H1 (cell line): ENCODE results near the gene KRTAP10-12. TPM values are rescaled to one million over a fixed set of nuclear protein-coding genes. Genes with fewer than 3 reads are reported as not detected.
A peak's percentile ranks its signal among the peaks of the same experiment; 100 is the strongest.

Experiments used
- CTCF ChIA-PET: fragments of 300-600 bp; sonication (Branson Sonifier 250); formaldehyde crosslinking; loops from one replicate; lab custom pipeline; 2021; ENCODE audit not compliant: partially characterized antibody; lab: Charles Lee
- POLR2A ChIA-PET: fragments of 300-600 bp; sonication (Branson Sonifier 250); formaldehyde crosslinking; loops from one replicate; lab custom pipeline; 2021; ENCODE audit warnings: inconsistent platforms; ENCODE audit not compliant: partially characterized antibody; lab: Charles Lee
- DNase-seq, 2 experiments: peaks; one replicate each; pipeline versions ENCODE4 v3.0.0 to v3.0.0-alpha.2; 2010 to 2022; ENCODE audit warnings: low spot score in 2 of 2, low read depth in 1 of 2, mixed read lengths in 1 of 2
- FAIRE-seq: peaks from 2 replicates; lab custom pipeline; 2011; peaks lifted over from hg19 to GRCh38; lab: Jason Lieb, UNC
- H2AFZ ChIP-seq: 2 replicates; pipeline ENCODE4 v1.8.1; 2012; ENCODE audit warnings: low read length, inconsistent platforms
- H2AK5ac ChIP-seq: 2 replicates; pipeline ENCODE4 v1.6.1; 2013; ENCODE audit warnings: low read depth, low read length
- H2BK120ac ChIP-seq: replicated peaks from 2 replicates; pipeline ENCODE3; 2013; ENCODE audit warnings: low read depth, low read length, inconsistent platforms
- H2BK12ac ChIP-seq: 2 replicates; pipeline ENCODE4 v1.6.1; 2013; ENCODE audit warnings: low read depth, low read length
- H2BK15ac ChIP-seq: 2 replicates; pipeline ENCODE4 v1.6.1; 2013; ENCODE audit warnings: low read length
- H2BK20ac ChIP-seq: 2 replicates; pipeline ENCODE4 v1.6.1; 2013; ENCODE audit warnings: low read length
- H2BK5ac ChIP-seq: 2 replicates; pipeline ENCODE4 v1.6.1; 2013; ENCODE audit warnings: low read depth, low read length
- H3K14ac ChIP-seq: 2 replicates; pipeline ENCODE4 v1.6.1; 2013; ENCODE audit warnings: inconsistent platforms; ENCODE audit not compliant: insufficient read length
- H3K18ac ChIP-seq: 2 replicates; pipeline ENCODE4 v1.6.1; 2013; ENCODE audit warnings: low read length; ENCODE audit errors: extremely low read depth
- H3K23ac ChIP-seq: 2 replicates; pipeline ENCODE4 v1.6.1; 2013; ENCODE audit warnings: inconsistent platforms; ENCODE audit not compliant: insufficient read length
- H3K23me2 ChIP-seq: 2 replicates; pipeline ENCODE4 v1.6.1; 2013; ENCODE audit warnings: low read depth, low read length
- H3K27ac ChIP-seq: 2 replicates; pipeline ENCODE4 v1.6.1; 2011; ENCODE audit warnings: low read depth, low read length, inconsistent platforms
- H3K27me3 ChIP-seq, 4 experiments: replicated peaks in 1 of 4; 1 replicate in 1 of 4; 2 replicates in 3 of 4; pipeline versions ENCODE4 v1.6.1 to v1.8.1; 2011 to 2013; ENCODE audit warnings: low read length in 3 of 4, mild to moderate bottlenecking in 3 of 4, inconsistent platforms in 2 of 4, mixed read lengths in 2 of 4, moderate library complexity in 1 of 4; ENCODE audit not compliant: control insufficient read depth in 3 of 4, insufficient read depth in 3 of 4; ENCODE audit errors: extremely low read depth in 1 of 4
- H3K36me3 ChIP-seq, 4 experiments: 2 replicates each; pipeline versions ENCODE4 v1.6.1 to v1.8.1; 2011 to 2013; ENCODE audit warnings: mild to moderate bottlenecking in 4 of 4, low read length in 3 of 4, moderate library complexity in 2 of 4, control low read depth in 1 of 4, inconsistent platforms in 1 of 4; ENCODE audit not compliant: insufficient read depth in 4 of 4, control insufficient read depth in 2 of 4
- H3K4ac ChIP-seq: replicated peaks from 2 replicates; pipeline ENCODE3; 2013; ENCODE audit warnings: low read length, low read depth, mixed read lengths, inconsistent platforms; ENCODE audit not compliant: insufficient read length
- H3K4me1 ChIP-seq, 4 experiments: replicated peaks in 1 of 4; 1 replicate in 1 of 4; 2 replicates in 3 of 4; pipeline versions ENCODE4 v1.6.1 to v1.8.1; 2011 to 2013; ENCODE audit warnings: low read length in 3 of 4, inconsistent platforms in 2 of 4, mixed read lengths in 1 of 4; ENCODE audit not compliant: insufficient read depth in 4 of 4, control insufficient read depth in 3 of 4
- H3K4me2 ChIP-seq, 2 experiments: 2 replicates each; pipeline versions ENCODE4 v1.6.1 to v1.8.1; 2011 to 2013; ENCODE audit warnings: low read depth in 2 of 2, low read length in 2 of 2, control low read depth in 1 of 2, inconsistent platforms in 1 of 2, mild to moderate bottlenecking in 1 of 2; ENCODE audit not compliant: insufficient read depth in 1 of 2
- H3K4me3 ChIP-seq, 4 experiments: fragments of 200-600, 300-600 bp in 1 of 4; sonication (generic), shearing (Covaris generic), sonication (Bioruptor Twin) in 1 of 4; 2 replicates each; pipeline versions ENCODE4 v1.5.1 to v1.8.1; 2011 to 2016; ENCODE audit warnings: low read length in 4 of 4, low read depth in 3 of 4, control low read depth in 2 of 4, inconsistent platforms in 2 of 4, mild to moderate bottlenecking in 2 of 4, mixed read lengths in 1 of 4, moderate library complexity in 1 of 4; ENCODE audit not compliant: insufficient read depth in 2 of 4; ENCODE audit errors: extremely low read depth in 1 of 4
- H3K56ac ChIP-seq: replicated peaks from 2 replicates; pipeline ENCODE3; 2013; ENCODE audit warnings: low read depth, mild to moderate bottlenecking, mixed read lengths, low read length, inconsistent platforms; ENCODE audit not compliant: insufficient read length
- H3K79me1 ChIP-seq: 2 replicates; pipeline ENCODE4 v1.6.1; 2013; ENCODE audit warnings: low read depth, low read length, control low read depth
- H3K79me2 ChIP-seq, 2 experiments: 2 replicates each; pipeline versions ENCODE4 v1.6.1 to v1.8.1; 2012 to 2013; ENCODE audit warnings: low read length in 2 of 2, mild to moderate bottlenecking in 2 of 2, inconsistent platforms in 1 of 2; ENCODE audit not compliant: insufficient read depth in 2 of 2, control insufficient read depth in 1 of 2
- H3K9ac ChIP-seq, 4 experiments: replicated peaks in 1 of 4; 1 replicate in 1 of 4; 2 replicates in 3 of 4; pipeline versions ENCODE4 v1.6.1 to v1.8.1; 2011 to 2013; ENCODE audit warnings: low read depth in 3 of 4, low read length in 3 of 4, control low read depth in 2 of 4, mild to moderate bottlenecking in 2 of 4, moderate library complexity in 2 of 4, inconsistent platforms in 1 of 4; ENCODE audit errors: extremely low read depth in 1 of 4
- H3K9me3 ChIP-seq, 2 experiments: 2 replicates each; pipeline versions ENCODE4 v1.6.1 to v1.8.1; 2012 to 2013; ENCODE audit warnings: mild to moderate bottlenecking in 2 of 2, moderate library complexity in 2 of 2, control low read depth in 1 of 2, inconsistent platforms in 1 of 2, low read depth in 1 of 2, low read length in 1 of 2, mixed read lengths in 1 of 2; ENCODE audit not compliant: insufficient read depth in 2 of 2
- H4K20me1 ChIP-seq, 2 experiments: replicated peaks in 1 of 2; 2 replicates each; pipeline versions ENCODE3 to v1.8.1; 2011 to 2013; ENCODE audit warnings: inconsistent platforms in 2 of 2, low read length in 2 of 2, mild to moderate bottlenecking in 1 of 2; ENCODE audit not compliant: insufficient read depth in 2 of 2, control insufficient read depth in 1 of 2
- H4K5ac ChIP-seq: 2 replicates; pipeline ENCODE4 v1.6.1; 2013; ENCODE audit warnings: low read length, low read depth, mixed read lengths, inconsistent platforms; ENCODE audit not compliant: insufficient read length
- H4K8ac ChIP-seq: 2 replicates; pipeline ENCODE4 v1.8.0; 2013; ENCODE audit warnings: mild to moderate bottlenecking, moderate library complexity, low read length, inconsistent platforms; ENCODE audit not compliant: insufficient read depth; ENCODE audit errors: extremely low read depth
- H4K91ac ChIP-seq: replicated peaks from 2 replicates; pipeline ENCODE3; 2013; ENCODE audit warnings: low read length, mixed read lengths, inconsistent platforms; ENCODE audit not compliant: insufficient read length
- ASH2L ChIP-seq: fragments of 200-600, 300-600 bp; sonication (generic); IDR thresholded peaks from one replicate; pipeline ENCODE4 v1.7.1; 2017; ENCODE audit warnings: low read length
- ATF3 ChIP-seq: IDR thresholded peaks from 2 replicates; pipeline ENCODE4 v1.6.1; 2011; ENCODE audit warnings: low read depth, mild to moderate bottlenecking, low read length; ENCODE audit not compliant: insufficient read depth
- CHD1 ChIP-seq: IDR thresholded peaks from 2 replicates; pipeline ENCODE4 v1.6.1; 2012; ENCODE audit warnings: low read depth, low read length, improper control_type of control experiment
- JUND ChIP-seq: IDR thresholded peaks from 2 replicates; pipeline ENCODE4 v1.6.1; 2011; ENCODE audit warnings: mild to moderate bottlenecking, improper control_type of control experiment, low read length
- KDM1A ChIP-seq: fragments of 200-600, 300-600 bp; sonication (generic); IDR thresholded peaks from 2 replicates; pipeline ENCODE4 v1.7.1; 2016; ENCODE audit warnings: mild to moderate bottlenecking, low read length, borderline replicate concordance
- NRF1 ChIP-seq: IDR thresholded peaks from 2 replicates; pipeline ENCODE4 v1.6.1; 2011; ENCODE audit warnings: mild to moderate bottlenecking, low read depth, low read length, improper control_type of control experiment
- RFX5 ChIP-seq: IDR thresholded peaks from 2 replicates; pipeline ENCODE4 v1.6.1; 2011; ENCODE audit warnings: low read depth, low read length, improper control_type of control experiment, borderline replicate concordance
- SRF ChIP-seq: IDR thresholded peaks from 2 replicates; pipeline ENCODE4 v1.6.1; 2011; ENCODE audit warnings: mild to moderate bottlenecking, low read depth, low read length, moderate library complexity
- YY1 ChIP-seq: IDR thresholded peaks from 2 replicates; pipeline ENCODE4 v1.6.1; 2011; ENCODE audit warnings: low read depth, mild to moderate bottlenecking, low read length
- WGBS, 2 experiments: shearing (Covaris generic) in 1 of 2; methylation state at CpG; one replicate each; pipeline versions ENCODE4 v1.1.6 to v1.1.7; 2013 to 2015; ENCODE audit warnings: low lambda C conversion rate in 2 of 2, mixed read lengths in 2 of 2, inconsistent platforms in 1 of 2, low coverage in 1 of 2, missing lambda C conversion rate in 1 of 2; ENCODE audit not compliant: insufficient replicate concordance in 2 of 2, insufficient coverage in 1 of 2, insufficient read length in 1 of 2; ENCODE audit errors: extremely low coverage in 1 of 2, missing lambda C conversion rate in 1 of 2; 5-methylcytosine and 5-hydroxymethylcytosine counted together
- polyA plus RNA-seq, 7 experiments: library from polyadenylated mRNA; depleted of rRNA in 3 of 7; stranded (reverse) in 5 of 7; unstranded in 2 of 7; fragments of >200 nt in 5 of 7; fragments of 200-250 nt in 2 of 7; gene quantifications; 1 replicate in 5 of 7; 2 replicates in 1 of 7; 4 replicates in 1 of 7; pipeline versions ENCODE4 v1.2.1 to v1.2.3, GENCODE V29; 2011 to 2013; ENCODE audit warnings: missing spikeins in 2 of 7, mixed read lengths in 2 of 7
- total RNA-seq: library from RNA; stranded (reverse); fragmentation: NEBNext Ultra II Directional; extraction: Animal tissue kit (Norgen Biotek cat#: 25700); gene quantifications from 2 replicates; pipeline ENCODE4 v1.2.1, GENCODE V29; 2021

KRTAP10-12 gene
- total and polyA plus RNA-seq, 2 of the 8 experiments (the other 6 are each of a cell fraction or from before 2014, with no cell fraction given) = not detected

- Histone ChIP-seq H3K4me1 (peaks cover 0 to 14% (median 4%) of the 10 kb centered on the region in 4 experiments; a peak in 3 of 7 replicates), H3K9me3 (peaks cover 0 to 3% of the 10 kb centered on the region in 2 experiments; a peak in 3 of 4 replicates), H2BK120ac (no peak overlapping the region), H2BK5ac (peak overlapping the region; percentile 24; the same call in 1 of the 2 replicates), H3K36me3 (no peaks in the 10 kb centered on the region), H3K4me3 (no peak overlapping the region), H2AFZ (no peak overlapping the region), H4K8ac (no peak overlapping the region), H3K27ac (no peak overlapping the region), H3K9ac (no peak overlapping the region), H4K20me1 (no peaks in the 10 kb centered on the region), H3K27me3 (no peaks in the 10 kb centered on the region), H3K56ac (no peak overlapping the region), H3K79me2 (no peaks in the 10 kb centered on the region), H4K5ac (no peak overlapping the region), H2AK5ac (0 out of 2 replicates have a peak overlapping the region, but pooled peaks have one; percentile 6), H3K79me1 (no peaks in the 10 kb centered on the region; the same call in 1 of the 2 replicates), H3K4me2 (no peak overlapping the region), H3K23me2 (no peaks in the 10 kb centered on the region; the same call in 1 of the 2 replicates), H3K14ac (no peak overlapping the region), H2BK20ac (no peak overlapping the region), H2BK15ac (0 out of 2 replicates have a peak overlapping the region, but pooled peaks have one; percentile 61), H3K23ac (no peak overlapping the region), H3K18ac (no peak overlapping the region), H2BK12ac (peak overlapping the region; percentile 80; the same call in 1 of the 2 replicates), H4K91ac (no peak overlapping the region), H3K4ac (no peak overlapping the region)
- 77% methylated on average over 6 of the region's 8 CpGs; no CpG with 5 or more reads in 1 of the 2 experiments for WGBS, 2 experiments
- FAIRE-seq (no peak), DNase-seq (no peak)
- ChIA-PET CTCF (interaction anchor here (1.2 to 2.5 kb wide), 5 partner anchors 9 to 153 kb away, joined by 4 to 8 read pairs (median 6); no protein-coding TSS in a partner anchor), POLR2A (interaction anchor here (1.1 kb wide), 1 partner anchor 39 kb away, joined by 4 read pairs; no protein-coding TSS in a partner anchor)
- TF ChIP-seq CHD1 = no peak
- no peak for TF ChIP-seq KDM1A
- no peak for TF ChIP-seq SRF
- no peak for TF ChIP-seq YY1
- no peak for TF ChIP-seq JUND
- no peak for TF ChIP-seq ATF3
- no peak for TF ChIP-seq RFX5
- TF ChIP-seq NRF1 = no peak
- TF ChIP-seq ASH2L = no peak
Observed at GRCh38 chr21:44647222-44647552, 49.8 kb upstream of the KRTAP10-12 start.
